Upper lobe of left lung (tissue), 6 donors: Measurements from ENCODE around the gene ADSL. TPM values are rescaled to one million over a fixed set of nuclear protein-coding genes. Genes with fewer than 3 reads are reported as not detected.

Source experiments
- ATAC-seq, 2 donors: fragments of 200-7000 bp; cut with Tn5 transposase; one replicate each; pipeline ENCODE4 v1.9.1; 2022; ENCODE audit warnings: mild to moderate bottlenecking in 2 of 2, moderate library complexity in 2 of 2; ENCODE audit not compliant: low FRiP score in 2 of 2
- DNase-seq, 2 donors: peaks; one replicate each; pipeline ENCODE4 v3.0.0-alpha.2; 2019 to 2020
- H3K27ac ChIP-seq, 4 donors: fragments of 200-600 bp; sonication (generic); one replicate each; pipeline ENCODE4 v1.5.1; 2016 to 2019
- H3K27me3 ChIP-seq, 4 donors: fragments of 200-600 bp; sonication (generic); one replicate each; pipeline ENCODE4 v1.5.1; 2017 to 2019
- H3K36me3 ChIP-seq, 4 donors: fragments of 200-600 bp; sonication (generic); one replicate each; pipeline ENCODE4 v1.5.1; 2016 to 2019
- H3K4me1 ChIP-seq, 4 donors: fragments of 200-600 bp; sonication (generic); one replicate each; pipeline ENCODE4 v1.5.1; 2018 to 2019
- H3K4me3 ChIP-seq, 4 donors: fragments of 200-600 bp; sonication (generic); one replicate each; pipeline ENCODE4 v1.5.1; 2017 to 2019; ENCODE audit warnings: mild to moderate bottlenecking in 2 of 4, moderate library complexity in 1 of 4
- H3K9me3 ChIP-seq, 4 donors: fragments of 200-600 bp; sonication (generic); one replicate each; pipeline ENCODE4 v1.5.1; 2018 to 2019
- EP300 ChIP-seq, 4 donors: sonication (generic); formaldehyde crosslinking; IDR thresholded peaks; one replicate each; pipeline ENCODE4 v1.5.1; 2017; ENCODE audit warnings: antibody characterized with exemption in 4 of 4, control low read depth in 2 of 4
- POLR2A ChIP-seq, 4 donors: fragments of 450-650 bp; IDR thresholded peaks; one replicate each; pipeline ENCODE4 v1.5.1; 2016 to 2017; ENCODE audit warnings: antibody characterized with exemption in 4 of 4, mild to moderate bottlenecking in 2 of 4
- POLR2AphosphoS5 ChIP-seq, 2 donors: sonication (generic); formaldehyde crosslinking; IDR thresholded peaks; one replicate each; pipeline ENCODE4 v1.5.1; 2017; ENCODE audit warnings: antibody characterized with exemption in 2 of 2
- WGBS, 2 donors: methylation state at CpG; one replicate each; pipeline ENCODE4 v1.1.5; 2017 to 2018; 5-methylcytosine and 5-hydroxymethylcytosine counted together
- total RNA-seq, 6 donors: library from RNA; depleted of rRNA in 4 of 6; stranded (reverse); fragments of >200 nt in 4 of 6; gene quantifications; one replicate each; pipeline versions ENCODE4 v1.1.0 to v1.2.1, GENCODE V29; 2016 to 2021
- TF ChIP-seq, protein P1 (sequence below), 6 experiments: fragments of 450-650 bp in 4 of 6; fragments of 200-600 bp in 2 of 6; sonication (generic) in 2 of 6; IDR thresholded peaks; one replicate each; pipeline ENCODE4 v1.5.1; 2016 to 2019; ENCODE audit warnings: antibody characterized with exemption in 6 of 6
- donor health status: DM: no; HTN: no; CAD: no; lungs with moderate emphysema.
- donor health status: DM: no; HTN: yes; CAD: no; lungs with severe emphysema.

ADSL gene
- total RNA-seq, 6 donors from 2014 or later = 17.5 to 80.3 (median 37.9) TPM

- H3K9me3 ChIP-seq = no peaks in the 10 kb centered on the region
- WGBS, 2 donors = 100% methylated on average over 1 to 5 of the region's 5 CpGs
- peaks cover 6 to 19% (median 12%) of the 10 kb centered on the region in 4 donors for H3K4me1 ChIP-seq
- TF ChIP-seq POLR2A (IDR thresholded peaks at IDR 0.05) = no peak
- TF ChIP-seq, protein P1, sequence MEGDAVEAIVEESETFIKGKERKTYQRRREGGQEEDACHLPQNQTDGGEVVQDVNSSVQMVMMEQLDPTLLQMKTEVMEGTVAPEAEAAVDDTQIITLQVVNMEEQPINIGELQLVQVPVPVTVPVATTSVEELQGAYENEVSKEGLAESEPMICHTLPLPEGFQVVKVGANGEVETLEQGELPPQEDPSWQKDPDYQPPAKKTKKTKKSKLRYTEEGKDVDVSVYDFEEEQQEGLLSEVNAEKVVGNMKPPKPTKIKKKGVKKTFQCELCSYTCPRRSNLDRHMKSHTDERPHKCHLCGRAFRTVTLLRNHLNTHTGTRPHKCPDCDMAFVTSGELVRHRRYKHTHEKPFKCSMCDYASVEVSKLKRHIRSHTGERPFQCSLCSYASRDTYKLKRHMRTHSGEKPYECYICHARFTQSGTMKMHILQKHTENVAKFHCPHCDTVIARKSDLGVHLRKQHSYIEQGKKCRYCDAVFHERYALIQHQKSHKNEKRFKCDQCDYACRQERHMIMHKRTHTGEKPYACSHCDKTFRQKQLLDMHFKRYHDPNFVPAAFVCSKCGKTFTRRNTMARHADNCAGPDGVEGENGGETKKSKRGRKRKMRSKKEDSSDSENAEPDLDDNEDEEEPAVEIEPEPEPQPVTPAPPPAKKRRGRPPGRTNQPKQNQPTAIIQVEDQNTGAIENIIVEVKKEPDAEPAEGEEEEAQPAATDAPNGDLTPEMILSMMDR (IDR thresholded peaks at IDR 0.05) = no peak
- TF ChIP-seq POLR2AphosphoS5 (IDR thresholded peaks at IDR 0.05) = no peak
- H3K27me3 ChIP-seq = no peaks in the 10 kb centered on the region
- ATAC-seq (no peak), DNase-seq (peak in 1 of 2 donors; percentile 36)
- H3K4me3 ChIP-seq = no peak overlapping the region
- no peak overlapping the region for H3K27ac ChIP-seq
- H3K36me3 ChIP-seq = peaks cover 18 to 70% (median 67%) of the 10 kb centered on the region in 4 donors
Observed at GRCh38 chr22:40417881-40418280, 71.6 kb downstream of the ADSL start.

GRCh38 chr22:40418366-40419201, 72.3 kb downstream of the ADSL start:
- ATAC-seq = no peak

DNA sequence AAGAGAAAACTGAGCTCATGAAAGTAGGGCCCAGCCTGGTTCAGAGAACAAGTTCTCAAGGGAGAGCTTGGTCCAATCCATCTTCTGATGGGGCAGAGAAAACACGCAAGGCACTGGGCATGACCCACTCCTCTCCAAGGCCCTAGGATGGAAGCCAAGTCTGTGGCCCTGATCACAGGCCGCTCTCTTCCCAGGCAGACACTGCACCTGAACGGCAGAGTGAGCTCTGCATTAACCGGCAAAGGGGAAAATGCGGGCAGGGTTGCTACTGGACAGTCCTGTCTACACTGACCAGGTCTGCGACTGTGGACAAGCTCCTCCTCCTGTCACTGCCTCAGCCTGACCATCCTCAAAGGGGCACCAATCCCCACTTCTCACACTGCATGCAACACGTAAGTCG, 73.4 kb downstream of the ADSL start:
- Histone ChIP-seq H3K27ac (no peak overlapping the region), H3K36me3 (peaks cover 19 to 88% (median 84%) of the 10 kb centered on the region in 4 donors), H3K4me3 (no peak overlapping the region), H3K27me3 (no peaks in the 10 kb centered on the region), H3K4me1 (peaks cover 6 to 19% (median 12%) of the 10 kb centered on the region in 4 donors), H3K9me3 (no peaks in the 10 kb centered on the region)
- ATAC-seq (no peak), DNase-seq (no peak)
- 87 to 92% methylated on average over 7 to 8 of the region's 8 CpGs for WGBS, 2 donors
- TF ChIP-seq POLR2A (IDR thresholded peaks at IDR 0.05) (no peak), POLR2AphosphoS5 (IDR thresholded peaks at IDR 0.05) (no peak)

More at GRCh38 chr22:40418366-40419201, 72.3 kb downstream of the ADSL start:
- H3K9me3 ChIP-seq = no peaks in the 10 kb centered on the region
- peaks cover 6 to 19% (median 12%) of the 10 kb centered on the region in 4 donors for H3K4me1 ChIP-seq
- WGBS, 2 donors = 92 to 100% methylated on average over 3 to 17 of the region's 42 CpGs
- no peak overlapping the region for H3K4me3 ChIP-seq
- peaks cover 19 to 77% (median 73%) of the 10 kb centered on the region in 4 donors for H3K36me3 ChIP-seq
- no peak for TF ChIP-seq POLR2AphosphoS5 (IDR thresholded peaks at IDR 0.05)
- TF ChIP-seq EP300 (IDR thresholded peaks at IDR 0.05) = no peak
- TF ChIP-seq, protein P1 (IDR thresholded peaks at IDR 0.05) = no peak
- TF ChIP-seq POLR2A (IDR thresholded peaks at IDR 0.05) = no peak
- no peaks in the 10 kb centered on the region for H3K27me3 ChIP-seq
- peak in 1 of 2 donors; percentile 73 for DNase-seq
- no peak overlapping the region for H3K27ac ChIP-seq

DNA sequence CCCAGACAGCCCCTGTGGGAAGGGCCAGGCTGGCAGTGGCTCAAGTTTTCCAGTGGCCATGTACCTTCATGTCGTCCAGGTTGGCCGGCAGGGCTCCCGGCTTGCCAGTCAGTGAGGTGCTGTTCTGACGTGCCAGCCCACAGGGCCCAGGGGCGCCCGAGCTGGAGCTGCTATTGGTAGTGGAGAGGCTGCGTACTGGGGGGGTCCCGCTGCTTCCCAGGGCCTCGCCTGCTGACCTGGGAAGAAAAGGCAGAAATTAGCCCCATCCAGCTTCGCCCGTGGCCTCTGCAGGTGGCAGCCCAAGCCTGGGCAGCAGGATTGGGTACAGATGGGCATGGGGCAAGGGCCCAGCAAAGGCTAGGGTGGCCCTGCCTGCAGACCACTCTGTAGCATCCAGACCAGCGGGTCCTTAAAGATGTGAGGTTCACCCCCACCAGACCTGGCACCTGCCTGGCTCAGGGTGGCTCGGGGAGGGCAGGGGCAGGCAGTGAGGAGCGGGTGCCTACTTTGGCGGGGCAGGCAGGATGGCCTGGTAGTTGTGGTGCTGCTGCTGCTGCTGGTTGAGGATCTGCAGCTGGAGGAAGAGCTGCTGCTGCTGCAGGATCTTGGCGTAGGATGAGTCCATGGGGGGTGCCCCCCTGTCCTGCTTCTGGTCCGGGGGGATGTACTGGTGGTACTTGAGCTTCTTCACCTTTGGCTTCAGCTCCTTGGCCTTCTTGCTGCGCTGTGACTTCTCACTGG, 74.2 kb downstream of the ADSL start:
- Histone ChIP-seq H3K4me1 (peaks cover 5 to 14% (median 7%) of the 10 kb centered on the region in 4 donors), H3K4me3 (no peak overlapping the region), H3K27ac (no peak overlapping the region), H3K36me3 (peaks cover 19 to 96% (median 90%) of the 10 kb centered on the region in 4 donors), H3K27me3 (no peaks in the 10 kb centered on the region), H3K9me3 (no peaks in the 10 kb centered on the region)
- ATAC-seq (no peak), DNase-seq (peak in 1 of 2 donors; percentile 72)
- TF ChIP-seq, protein P1 (IDR thresholded peaks at IDR 0.05) = no peak
- no peak for TF ChIP-seq EP300 (IDR thresholded peaks at IDR 0.05)
- TF ChIP-seq POLR2A (IDR thresholded peaks at IDR 0.05) = no peak
- no peak for TF ChIP-seq POLR2AphosphoS5 (IDR thresholded peaks at IDR 0.05)
- WGBS, 2 donors = 94 to 97% methylated on average over 10 to 18 of the region's 18 CpGs

- Histone ChIP-seq H3K4me1 (peaks cover under 1 to 9% (median 2%) of the 10 kb centered on the region in 4 donors), H3K36me3 (peaks cover 19 to 99% (median 91%) of the 10 kb centered on the region in 4 donors), H3K9me3 (no peaks in the 10 kb centered on the region), H3K27me3 (no peaks in the 10 kb centered on the region), H3K27ac (no peak overlapping the region), H3K4me3 (no peak overlapping the region)
- no peak for ATAC-seq
- DNase-seq = no peak
- 84 to 100% methylated on average over 4 of the region's 4 CpGs for WGBS, 2 donors
- TF ChIP-seq, protein P1 (IDR thresholded peaks at IDR 0.05) = no peak
- TF ChIP-seq POLR2AphosphoS5 (IDR thresholded peaks at IDR 0.05) = no peak
Observed at GRCh38 chr22:40421082-40421350, 74.7 kb downstream of the ADSL start.
